IPS DF 6.9 (cell line): ENCODE results near the gene RBM28.

Source experiments
- DNase-seq: peaks from one replicate; pipeline ENCODE4 v3.0.0-alpha.2; 2013; ENCODE audit warnings: low read depth, low spot score
- H3K27ac ChIP-seq: one replicate; pipeline ENCODE4 v1.5.1; 2013; ENCODE audit warnings: low read length, control low read depth
- H3K27me3 ChIP-seq: 2 replicates; pipeline ENCODE4 v1.6.1; 2013; ENCODE audit warnings: mild to moderate bottlenecking, low read length; ENCODE audit not compliant: control insufficient read depth, insufficient read depth
- H3K36me3 ChIP-seq: 2 replicates; pipeline ENCODE4 v1.6.1; 2013; ENCODE audit warnings: low read length; ENCODE audit not compliant: control insufficient read depth, insufficient read depth
- H3K4me1 ChIP-seq: 2 replicates; pipeline ENCODE4 v1.6.1; 2013; ENCODE audit warnings: low read length; ENCODE audit not compliant: control insufficient read depth, insufficient read depth
- H3K4me3 ChIP-seq: 2 replicates; pipeline ENCODE4 v1.5.1; 2013; ENCODE audit warnings: mild to moderate bottlenecking, low read length
- H3K9me3 ChIP-seq: 2 replicates; pipeline ENCODE4 v1.6.1; 2013; ENCODE audit warnings: low read length, inconsistent platforms; ENCODE audit not compliant: control insufficient read depth, insufficient read depth
- WGBS: extraction: QIAGEN DNeasy Blood & Tissue Kit; methylation state at CpG from one replicate; pipeline ENCODE4 v1.1.7; 2013; ENCODE audit warnings: mixed read lengths, missing lambda C conversion rate; ENCODE audit not compliant: insufficient read length, insufficient coverage; 5-methylcytosine and 5-hydroxymethylcytosine counted together

The RBM28 gene

GRCh38 chr7:128385988-128386925 lies 42.5 kb upstream of the RBM28 start:
- no peak for DNase-seq

DNA sequence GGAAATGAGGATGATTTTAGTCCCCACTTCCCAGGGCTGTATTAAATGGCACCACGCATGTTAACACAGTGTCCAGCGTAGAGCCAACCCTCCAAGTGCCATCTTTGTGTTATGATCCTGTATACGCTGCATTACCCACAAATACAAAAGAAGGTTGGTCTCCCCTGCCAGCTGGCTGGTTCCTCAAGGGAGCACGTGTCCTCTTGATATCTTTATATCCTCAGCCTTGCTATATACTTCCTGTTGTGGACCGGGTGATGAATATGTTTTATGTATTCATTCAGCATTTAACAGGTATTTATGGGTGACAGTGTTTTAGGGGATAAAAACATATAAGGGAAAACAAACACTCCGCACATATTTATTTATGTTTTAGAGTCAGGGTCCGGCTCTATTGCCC lies 41.0 kb upstream of the RBM28 start:
- no peak overlapping the region for H3K4me3 ChIP-seq
- WGBS, result no CpG with 5 or more reads among the region's 7 CpGs
- DNase-seq, result no peak
- no peaks in the 10 kb centered on the region for H3K27me3 ChIP-seq
- no peak overlapping the region for H3K27ac ChIP-seq
- H3K9me3 ChIP-seq, result no peaks in the 10 kb centered on the region
- H3K36me3 ChIP-seq, result no peaks in the 10 kb centered on the region
- 0 out of 2 replicates have a peak, but pooled peaks cover under 1% of the 10 kb centered on the region for H3K4me1 ChIP-seq

More at GRCh38 chr7:128385988-128386925, 42.5 kb upstream of the RBM28 start:
- no CpG with 5 or more reads among the region's 4 CpGs for WGBS
- Histone ChIP-seq H3K4me1 (peaks cover 3% of the 10 kb centered on the region; the same call in 1 of the 2 replicates), H3K4me3 (no peak overlapping the region), H3K9me3 (no peaks in the 10 kb centered on the region), H3K27me3 (no peaks in the 10 kb centered on the region), H3K36me3 (no peaks in the 10 kb centered on the region), H3K27ac (no peak overlapping the region)

DNA sequence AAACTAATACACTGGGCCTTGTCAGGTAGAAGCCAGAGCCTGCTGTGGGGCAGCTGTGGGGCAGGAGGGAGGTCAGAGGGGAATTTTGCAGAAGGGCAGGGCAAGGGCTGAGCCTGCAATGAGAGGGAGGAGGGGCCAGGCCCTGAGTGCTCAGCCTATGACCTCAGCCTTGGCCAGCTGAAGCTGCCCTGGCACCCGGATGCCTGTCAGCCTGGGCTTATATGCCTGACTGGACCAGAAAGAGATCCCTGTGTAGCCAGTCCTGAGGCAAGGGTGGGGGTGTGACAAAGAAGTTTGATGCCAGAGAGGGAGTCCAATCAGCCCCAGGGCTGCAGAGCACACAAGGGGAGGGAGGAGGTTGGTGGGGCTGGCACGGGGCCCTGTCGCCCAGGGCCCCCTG lies 40.1 kb upstream of the RBM28 start:
- no CpG with 5 or more reads among the region's 3 CpGs for WGBS
- no peaks in the 10 kb centered on the region for H3K4me1 ChIP-seq
- no peak overlapping the region for H3K27ac ChIP-seq
- H3K36me3 ChIP-seq, result no peaks in the 10 kb centered on the region
- H3K9me3 ChIP-seq, result no peaks in the 10 kb centered on the region
- DNase-seq, result no peak
- no peaks in the 10 kb centered on the region for H3K27me3 ChIP-seq
- H3K4me3 ChIP-seq, result no peak overlapping the region

DNA sequence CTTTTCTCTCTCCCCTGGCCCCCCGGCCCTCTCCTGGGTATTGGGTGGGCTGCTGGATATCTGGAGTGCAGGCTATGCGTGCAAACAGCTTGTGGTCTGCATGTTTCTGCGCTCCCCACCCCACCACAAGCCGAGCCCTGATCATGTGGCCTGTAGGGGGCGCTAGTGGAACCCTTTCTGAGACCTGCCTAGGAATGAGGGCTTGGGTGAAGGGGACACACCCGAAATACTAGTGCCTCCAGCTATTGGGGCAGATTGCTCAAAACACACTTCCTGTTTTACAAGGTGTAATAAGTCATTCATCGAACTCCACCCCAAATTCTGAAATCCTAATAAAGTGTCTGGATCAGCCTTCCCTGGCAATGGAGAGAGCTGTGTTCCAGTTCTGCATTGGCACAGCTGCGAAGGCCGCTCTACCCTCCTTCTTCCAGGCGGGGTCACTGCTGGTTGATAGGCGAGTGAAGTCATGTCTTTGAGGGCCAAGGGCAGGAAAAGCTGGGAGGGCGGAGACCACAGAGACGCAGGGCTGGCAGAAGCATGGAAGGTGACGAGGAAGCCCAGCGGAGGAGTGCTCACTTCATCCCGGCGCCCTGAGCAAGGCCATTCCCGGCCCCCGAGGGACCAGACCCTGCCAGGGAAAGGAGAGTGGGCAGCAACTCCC lies 37.6 kb upstream of the RBM28 start:
- Histone ChIP-seq H3K36me3 (no peaks in the 10 kb centered on the region), H3K4me3 (no peak overlapping the region), H3K27ac (no peak overlapping the region), H3K9me3 (no peaks in the 10 kb centered on the region), H3K4me1 (no peaks in the 10 kb centered on the region), H3K27me3 (no peaks in the 10 kb centered on the region)
- whole genome bisulfite sequencing, result no CpG with 5 or more reads among the region's 19 CpGs
- DNase-seq, result peak; percentile 52

DNA sequence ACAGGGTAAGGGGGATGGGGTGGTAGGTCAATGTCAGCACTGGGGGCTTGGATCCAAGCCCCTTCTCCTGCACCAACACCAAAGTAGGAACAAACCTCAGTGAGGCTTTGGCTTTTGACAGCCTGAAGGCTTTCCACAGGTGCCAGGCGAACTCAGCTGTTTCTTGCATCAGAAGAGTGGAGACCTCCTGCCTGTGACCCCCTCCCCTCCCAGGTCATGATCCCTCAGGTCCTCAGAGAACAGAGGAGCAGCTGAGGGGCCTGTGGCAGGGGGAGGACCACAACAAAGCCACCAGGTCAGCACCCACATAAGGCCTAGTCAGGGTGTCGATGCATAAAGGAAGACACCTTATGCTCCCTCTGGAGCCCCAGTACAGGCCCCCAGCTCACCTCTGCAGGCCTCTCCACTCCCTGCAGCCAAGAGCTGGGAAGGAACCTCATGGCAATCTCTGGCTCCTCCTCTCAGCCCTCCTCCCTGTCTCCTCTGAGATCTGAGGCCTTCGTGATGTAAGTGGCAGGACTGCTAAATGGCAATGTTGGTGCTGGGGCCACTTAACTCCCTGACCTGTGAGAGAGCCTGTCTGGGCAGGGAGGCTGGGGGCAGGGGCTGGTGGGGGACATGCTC lies 36.9 kb upstream of the RBM28 start:
- no CpG with 5 or more reads among the region's 3 CpGs for WGBS
- Histone ChIP-seq H3K4me3 (no peak overlapping the region), H3K27me3 (no peaks in the 10 kb centered on the region), H3K9me3 (no peaks in the 10 kb centered on the region), H3K27ac (no peak overlapping the region), H3K36me3 (no peaks in the 10 kb centered on the region), H3K4me1 (no peaks in the 10 kb centered on the region)
- DNase-seq, result no peak

DNA sequence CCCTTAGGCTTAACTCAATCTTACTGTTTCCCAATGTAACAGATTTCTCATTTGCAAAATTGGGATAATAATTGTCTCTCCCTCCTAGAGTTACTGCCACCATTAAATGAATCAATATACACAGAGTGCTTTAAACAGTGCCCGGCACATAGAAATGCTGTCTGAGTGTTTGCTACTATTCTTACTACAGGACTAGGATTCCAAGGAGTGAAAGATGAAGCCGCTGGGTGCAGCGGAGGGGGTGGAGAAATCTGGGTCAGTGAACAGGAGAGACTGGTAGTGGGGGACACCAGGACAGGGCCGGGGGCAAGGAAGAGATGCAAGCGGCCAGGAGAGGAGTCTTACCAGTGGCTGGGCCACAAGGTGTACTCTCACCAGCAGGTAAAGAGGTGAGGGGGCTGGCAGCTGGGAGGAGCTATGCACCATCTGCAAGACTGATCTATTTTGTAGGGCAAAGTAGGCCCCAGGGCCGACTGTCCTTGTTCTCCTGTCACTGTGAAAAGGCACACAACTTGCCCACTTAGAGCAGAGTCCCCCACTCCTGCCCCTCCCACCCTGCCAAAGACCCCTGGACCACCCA lies 36.3 kb upstream of the RBM28 start:
- WGBS, result no CpG with 5 or more reads among the region's 6 CpGs
- DNase-seq, result no peak

DNA sequence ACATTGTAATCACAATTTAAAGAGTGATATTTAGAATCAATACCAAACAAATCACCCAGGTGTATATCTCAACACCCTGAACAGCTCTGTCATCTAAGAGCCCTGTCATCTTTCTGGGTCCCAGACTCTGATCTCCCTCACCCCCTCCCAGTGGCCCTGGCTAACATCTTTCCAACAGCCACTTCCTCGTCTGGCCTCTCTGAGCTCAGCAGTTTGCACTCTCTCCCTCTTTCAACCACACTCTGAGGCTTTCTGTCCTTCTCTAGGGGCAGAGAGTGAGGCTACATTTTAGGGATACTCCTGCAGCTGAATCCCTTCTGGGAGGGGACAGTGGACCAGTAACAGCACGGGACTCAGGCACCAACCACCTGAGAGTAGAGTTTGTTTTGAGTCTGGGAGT lies 34.9 kb upstream of the RBM28 start:
- H3K4me1 ChIP-seq, result no peaks in the 10 kb centered on the region
- H3K9me3 ChIP-seq, result no peaks in the 10 kb centered on the region
- WGBS, result no CpG with 5 or more reads among the region's 2 CpGs
- no peak for DNase-seq
- no peaks in the 10 kb centered on the region for H3K36me3 ChIP-seq
- no peak overlapping the region for H3K27ac ChIP-seq
- H3K4me3 ChIP-seq, result no peak overlapping the region
- H3K27me3 ChIP-seq, result no peaks in the 10 kb centered on the region

More for the DNA sequence above, 36.3 kb upstream of the RBM28 start:
- no peaks in the 10 kb centered on the region for H3K27me3 ChIP-seq
- H3K4me3 ChIP-seq, result no peak overlapping the region
- H3K4me1 ChIP-seq, result no peaks in the 10 kb centered on the region
- no peaks in the 10 kb centered on the region for H3K36me3 ChIP-seq
- no peaks in the 10 kb centered on the region for H3K9me3 ChIP-seq
- H3K27ac ChIP-seq, result no peak overlapping the region

DNA sequence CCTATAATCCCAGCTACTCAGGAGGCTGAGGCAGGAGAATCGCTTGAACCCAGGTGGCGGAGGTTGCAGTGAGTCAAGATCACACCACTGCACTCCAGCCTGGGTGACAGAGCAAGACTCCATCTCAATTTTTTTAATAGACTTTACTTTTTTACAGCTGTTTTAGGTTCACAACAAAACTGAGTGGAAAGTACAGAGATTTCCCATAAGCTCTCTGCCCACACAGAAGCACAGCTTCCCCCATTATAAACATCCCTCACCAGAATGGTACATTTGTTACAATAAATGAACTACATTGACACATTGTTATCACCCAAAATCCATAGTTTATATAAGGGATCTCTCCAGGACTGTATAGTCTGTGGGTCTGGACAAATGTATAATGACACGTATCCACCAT lies 32.4 kb upstream of the RBM28 start:
- Histone ChIP-seq H3K27ac (no peak overlapping the region), H3K4me3 (no peak overlapping the region), H3K4me1 (no peaks in the 10 kb centered on the region), H3K9me3 (no peaks in the 10 kb centered on the region), H3K36me3 (no peaks in the 10 kb centered on the region), H3K27me3 (no peaks in the 10 kb centered on the region)
- WGBS, result no CpG with 5 or more reads among the region's 3 CpGs
- DNase-seq, result no peak

DNA sequence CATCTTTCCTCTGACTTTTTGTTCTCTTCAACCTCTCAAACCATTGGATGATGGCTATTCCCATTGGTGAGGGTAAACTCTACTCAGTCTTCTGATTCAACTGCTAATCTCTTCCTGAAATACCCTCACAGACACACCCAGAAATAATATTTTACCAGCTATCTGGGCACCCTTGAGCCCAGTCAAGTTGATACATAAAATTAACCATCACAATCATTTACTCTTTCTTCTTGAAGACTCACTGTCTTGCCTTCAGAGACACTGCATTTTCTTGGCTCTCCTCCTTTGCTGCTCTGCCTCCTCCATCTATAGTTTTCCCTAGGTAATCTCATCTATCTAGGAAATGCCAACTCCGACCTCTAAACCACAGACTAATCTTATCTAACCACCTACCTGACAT lies 30.3 kb upstream of the RBM28 start:
- H3K27ac ChIP-seq, result no peak overlapping the region
- H3K9me3 ChIP-seq, result no peaks in the 10 kb centered on the region
- H3K36me3 ChIP-seq, result no peaks in the 10 kb centered on the region
- DNase-seq, result no peak
- no peaks in the 10 kb centered on the region for H3K27me3 ChIP-seq
- H3K4me1 ChIP-seq, result no peaks in the 10 kb centered on the region
- H3K4me3 ChIP-seq, result no peak overlapping the region
- no CpG with 5 or more reads among the region's 1 CpG for whole genome bisulfite sequencing

DNA sequence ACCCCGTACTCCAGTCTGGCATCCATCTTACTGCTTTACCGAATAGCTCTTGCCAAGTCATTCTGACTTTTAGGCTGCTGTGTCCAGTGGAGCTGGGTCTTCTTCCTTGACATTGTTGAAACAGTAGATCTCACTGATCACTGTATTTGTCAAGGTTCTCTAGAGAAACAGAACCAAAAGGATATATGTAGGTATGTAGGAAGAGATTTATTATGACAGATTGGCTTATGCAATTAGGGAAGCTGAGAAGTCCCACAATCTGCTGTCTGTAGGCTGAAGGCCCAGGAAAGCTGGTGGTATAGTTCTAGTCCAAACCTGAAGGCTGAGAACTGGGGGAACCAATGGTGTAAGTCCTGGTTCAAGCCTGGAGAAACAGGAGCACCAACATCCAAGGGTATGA lies 29.9 kb upstream of the RBM28 start:
- Histone ChIP-seq H3K4me1 (no peaks in the 10 kb centered on the region), H3K27ac (no peak overlapping the region), H3K27me3 (no peaks in the 10 kb centered on the region), H3K9me3 (no peaks in the 10 kb centered on the region), H3K36me3 (no peaks in the 10 kb centered on the region), H3K4me3 (no peak overlapping the region)
- DNase-seq, result no peak
- WGBS, result no CpG with 5 or more reads among the region's 2 CpGs
